HG03469 (cell line): ENCODE data around the gene ANKRD36C.
"Not testable (repeated sequence)": the region's sequence is repeated elsewhere in the genome, so short reads cannot be mapped to it uniquely, and the experiment has no call there.

ENCODE experiments used
- ATAC-seq: cut with Tn5 transposase; IDR thresholded peaks from one replicate; pipeline ENCODE4 v1.9.1; 2021; ENCODE audit warnings: mild to moderate bottlenecking, moderate library complexity, moderate number of reproducible peaks; ENCODE audit not compliant: unreplicated experiment

The ANKRD36C gene

GRCh38 chr2:95991351-95992094 is at the start of gene ANKRD36C:
ANKRD36C (minus strand) TSS chr2:95991824; CDS start chr2:95991708, 116 bp downstream.
- peak; percentile 82 for ATAC-seq

- not testable (repeated sequence) for ATAC-seq
Observed at GRCh38 chr2:96035554-96035953, 43.9 kb upstream of the ANKRD36C start.

GRCh38 chr2:96034792-96035191 is 43.2 kb upstream of the ANKRD36C start, which contains the start of gene GPAT2:
GPAT2 (minus strand) TSS chr2:96034916; CDS start chr2:96032359, 2,557 bp downstream.
- ATAC-seq, result not testable (repeated sequence)

GRCh38 chr2:96033997-96034396 is 42.4 kb upstream of the ANKRD36C start:
- not testable (repeated sequence) for ATAC-seq

GRCh38 chr2:96027725-96028325 is 36.2 kb upstream of the ANKRD36C start:
- not testable (repeated sequence) for ATAC-seq

GRCh38 chr2:96025755-96026154 is 34.1 kb upstream of the ANKRD36C start:
- not testable (repeated sequence) for ATAC-seq

GRCh38 chr2:96025194-96025492 is 33.5 kb upstream of the ANKRD36C start:
- ATAC-seq, result no peak

- no peak for ATAC-seq
Observed at GRCh38 chr2:96024336-96025193, 32.9 kb upstream of the ANKRD36C start.

- ATAC-seq, result not testable (repeated sequence)
Observed at GRCh38 chr2:96023701-96024100, 32.1 kb upstream of the ANKRD36C start.

- peak; percentile 54 for ATAC-seq
Observed at GRCh38 chr2:96022701-96023447, 31.2 kb upstream of the ANKRD36C start.

GRCh38 chr2:96022126-96022525 is 30.5 kb upstream of the ANKRD36C start:
- not testable (repeated sequence) for ATAC-seq

- ATAC-seq, result not testable (repeated sequence)
Observed at GRCh38 chr2:96021142-96021541, 29.5 kb upstream of the ANKRD36C start.

GRCh38 chr2:96019909-96020590 is 28.4 kb upstream of the ANKRD36C start:
- not testable (repeated sequence) for ATAC-seq

GRCh38 chr2:96016321-96016720 is 24.7 kb upstream of the ANKRD36C start:
- not testable (repeated sequence) for ATAC-seq

- ATAC-seq, result not testable (repeated sequence)
Observed at GRCh38 chr2:96012792-96013264, 21.2 kb upstream of the ANKRD36C start.

- ATAC-seq, result not testable (repeated sequence)
Observed at GRCh38 chr2:96012086-96012791, 20.6 kb upstream of the ANKRD36C start.

- ATAC-seq, result not testable (repeated sequence)
Observed at GRCh38 chr2:96011129-96011455, 19.5 kb upstream of the ANKRD36C start.

- peak; percentile 94 for ATAC-seq
Observed at GRCh38 chr2:96010320-96011128, 18.9 kb upstream of the ANKRD36C start.

- not testable (repeated sequence) for ATAC-seq
Observed at GRCh38 chr2:96009833-96010232, 18.2 kb upstream of the ANKRD36C start.
